HuH-7 (cell line): ENCODE results near the gene ACTG1.

Experiments used
- DNase-seq: peaks from one replicate; pipeline ENCODE4 v3.0.0; 2011; ENCODE audit warnings: low spot score

Gene ACTG1

DNA sequence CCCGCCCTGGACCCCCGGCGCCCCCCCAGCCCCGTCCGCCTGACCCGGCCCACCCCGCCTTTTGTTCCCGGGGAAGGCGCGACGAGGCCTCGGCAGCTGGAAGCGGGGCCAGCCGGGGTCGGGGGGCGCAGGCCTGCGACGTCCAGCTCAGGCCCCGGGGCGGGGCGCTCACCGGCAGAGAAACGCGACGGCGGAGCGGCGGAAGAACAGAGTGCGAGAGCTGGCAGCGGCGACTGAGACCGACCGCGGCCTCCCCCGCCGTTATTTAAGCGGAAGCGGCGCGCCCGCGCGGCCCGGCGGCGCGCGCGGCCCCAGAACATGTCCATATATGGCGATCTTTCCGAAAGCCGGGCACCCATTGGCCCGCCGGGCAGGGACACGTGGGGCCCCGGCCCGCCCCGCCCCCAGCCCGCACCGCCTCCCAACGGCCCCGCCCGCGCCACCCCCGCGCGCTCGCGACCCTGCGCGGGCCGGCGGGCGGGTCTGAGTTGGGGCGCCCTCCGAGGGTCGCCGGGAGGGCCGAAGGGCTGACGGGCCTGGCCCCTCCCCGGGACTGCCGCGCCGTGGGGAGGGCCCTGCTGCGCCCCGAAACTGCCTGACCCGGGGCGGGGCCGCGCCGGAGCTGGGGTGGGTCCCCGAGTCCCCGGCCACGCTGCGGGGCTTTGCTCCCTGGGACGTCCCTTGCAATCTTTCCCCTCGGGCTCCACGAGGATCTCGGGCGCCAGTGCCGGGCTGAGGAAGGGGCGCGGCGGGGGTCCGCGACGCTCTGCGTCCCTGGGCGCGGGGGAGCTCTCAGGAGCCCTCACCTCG lies at the start of gene ACTG1:
Gene ACTG1 (minus strand): TSS at position 238 of the 810 bp plus-strand sequence. CDS start 445 bp downstream, outside the sequence.
- DNase-seq = peak; percentile 95

DNA sequence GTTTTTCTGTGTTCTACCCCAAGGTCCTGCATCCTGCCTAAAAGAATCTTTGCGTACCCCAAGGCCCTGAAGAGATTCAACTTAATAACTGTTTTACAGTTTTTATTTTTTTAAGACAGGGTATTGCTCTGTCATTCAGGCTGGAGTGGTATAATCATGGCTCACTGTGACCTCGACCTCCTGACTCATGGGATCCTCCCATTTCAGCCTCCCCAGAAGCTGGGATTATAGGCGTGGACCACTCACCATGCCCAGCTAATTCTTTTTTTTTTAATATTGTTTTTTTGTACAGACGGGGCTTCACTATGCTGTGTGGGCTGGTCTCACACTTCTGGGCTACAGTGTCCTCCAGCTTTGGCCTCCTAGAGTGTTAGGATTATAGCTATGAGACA lies 48.9 kb upstream of the ACTG1 start:
- no peak for DNase-seq

DNA sequence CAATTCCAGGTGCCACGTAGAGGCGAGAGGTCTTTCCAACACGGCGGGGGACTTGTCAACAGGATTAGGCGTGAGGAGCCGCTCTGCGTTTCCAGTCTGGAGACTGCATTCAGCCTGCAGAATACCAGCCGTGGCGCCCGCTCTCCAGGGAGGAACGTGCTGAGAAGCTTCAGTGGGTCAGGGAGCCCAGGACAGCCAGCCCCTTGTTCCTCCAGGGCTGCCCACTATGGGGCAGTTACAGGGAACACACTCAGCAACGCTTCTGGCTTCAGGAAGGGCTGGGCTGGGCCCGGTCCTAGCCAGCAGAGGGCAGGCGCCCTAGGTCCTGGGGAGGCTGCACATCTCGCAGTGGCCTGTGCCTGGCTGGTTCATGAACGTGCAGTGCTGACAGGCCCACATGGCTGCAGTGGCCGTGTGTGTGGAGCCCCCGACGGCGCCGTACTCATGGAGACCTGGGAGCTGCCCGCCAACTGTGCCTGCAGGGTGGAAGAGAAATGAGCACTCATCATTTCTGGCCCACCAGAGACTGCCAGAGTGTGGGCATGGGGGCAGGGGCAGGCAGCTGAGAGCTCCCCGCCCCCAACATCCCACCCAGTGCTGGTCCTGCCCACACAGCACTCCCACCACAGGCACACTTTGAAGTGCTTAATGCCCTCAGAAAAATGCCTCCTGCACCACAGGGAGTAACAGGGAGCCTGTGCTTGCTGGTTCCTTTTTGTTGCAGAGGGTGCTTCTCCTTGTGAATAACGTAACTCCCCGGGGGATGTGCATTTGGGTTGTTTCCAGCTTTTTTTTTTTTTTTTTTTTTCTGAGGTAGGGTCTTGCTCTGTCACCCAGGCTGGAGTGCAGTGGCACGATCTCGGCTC lies 46.6 kb upstream of the ACTG1 start:
- DNase-seq = peak; percentile 54

DNA sequence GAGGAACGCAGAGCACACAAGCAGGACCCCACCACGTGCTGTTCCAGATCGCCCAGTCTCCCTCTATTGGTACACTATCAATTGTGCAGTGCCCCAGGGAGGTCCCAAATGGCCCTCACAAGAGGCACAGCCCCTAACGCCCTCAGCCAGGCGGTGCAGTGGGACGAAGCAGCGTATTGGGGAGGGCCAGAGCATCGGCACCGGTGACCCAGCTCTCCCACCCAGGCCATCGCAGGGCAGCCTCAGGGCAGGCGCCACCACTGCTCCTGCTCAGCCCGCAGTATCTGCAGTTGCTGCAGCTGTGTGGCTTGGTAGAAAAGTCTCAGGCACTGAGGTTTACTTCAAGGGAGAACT lies 45.5 kb upstream of the ACTG1 start:
- no peak for DNase-seq

DNA sequence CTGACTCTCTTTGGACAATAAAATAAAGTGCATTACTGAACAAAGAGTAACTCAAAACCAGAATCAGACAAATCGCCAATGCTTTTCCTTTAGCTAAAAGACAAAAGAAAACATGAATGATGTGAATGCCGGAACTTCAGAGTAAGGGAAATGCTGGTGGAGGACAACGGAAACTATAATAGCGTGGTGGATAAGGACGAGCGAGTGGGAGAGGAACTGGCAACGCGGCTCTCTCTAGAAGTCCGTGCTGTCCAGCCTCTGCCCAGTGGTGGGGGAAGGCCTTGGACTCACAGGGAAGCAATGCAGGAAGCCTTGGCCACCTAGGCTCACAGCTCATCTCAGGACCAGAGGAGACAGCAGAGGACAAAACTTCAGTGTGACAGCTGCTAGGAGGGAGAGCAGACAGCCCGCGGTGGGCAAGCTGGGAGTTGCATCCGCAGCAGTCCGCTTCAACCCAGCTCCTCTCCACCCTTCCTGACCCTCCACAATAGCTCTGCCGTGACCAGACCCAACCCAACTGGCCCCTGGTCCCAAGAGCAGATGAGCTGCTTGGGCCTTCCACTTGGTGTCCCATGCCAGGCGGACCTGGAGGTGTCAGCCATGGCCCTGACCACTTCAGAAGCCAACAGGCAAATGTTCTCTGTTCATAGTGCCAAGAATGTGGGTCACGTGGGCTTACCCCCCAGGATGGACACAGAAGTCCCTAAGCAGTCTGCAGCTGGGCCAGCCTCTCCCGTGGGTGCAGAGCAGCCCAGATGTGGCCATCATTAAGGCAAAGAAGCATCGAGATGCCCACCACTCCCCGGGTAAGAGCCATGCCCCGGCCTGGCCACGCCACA lies 44.9 kb upstream of the ACTG1 start:
- no peak for DNase-seq

DNA sequence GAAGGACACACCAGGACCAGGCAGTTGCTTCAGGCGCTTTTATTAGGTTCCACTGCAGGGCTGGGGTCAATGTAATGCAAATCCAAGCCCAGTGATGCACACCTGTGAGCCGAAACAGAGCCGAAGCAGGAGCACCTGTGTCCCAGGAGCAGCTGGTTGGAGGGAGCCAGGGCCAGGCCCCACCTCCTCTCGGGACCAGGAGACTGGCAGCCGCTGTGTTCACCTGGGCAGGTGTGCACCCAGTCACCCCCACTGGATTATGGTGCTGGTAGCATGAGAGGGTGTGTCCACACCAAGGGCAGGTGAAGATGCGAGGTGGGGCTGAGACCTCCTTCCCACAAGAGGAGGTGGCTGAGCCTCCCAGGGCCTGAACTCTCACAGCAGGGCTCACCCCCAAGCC lies 44.3 kb upstream of the ACTG1 start:
- DNase-seq = no peak

DNA sequence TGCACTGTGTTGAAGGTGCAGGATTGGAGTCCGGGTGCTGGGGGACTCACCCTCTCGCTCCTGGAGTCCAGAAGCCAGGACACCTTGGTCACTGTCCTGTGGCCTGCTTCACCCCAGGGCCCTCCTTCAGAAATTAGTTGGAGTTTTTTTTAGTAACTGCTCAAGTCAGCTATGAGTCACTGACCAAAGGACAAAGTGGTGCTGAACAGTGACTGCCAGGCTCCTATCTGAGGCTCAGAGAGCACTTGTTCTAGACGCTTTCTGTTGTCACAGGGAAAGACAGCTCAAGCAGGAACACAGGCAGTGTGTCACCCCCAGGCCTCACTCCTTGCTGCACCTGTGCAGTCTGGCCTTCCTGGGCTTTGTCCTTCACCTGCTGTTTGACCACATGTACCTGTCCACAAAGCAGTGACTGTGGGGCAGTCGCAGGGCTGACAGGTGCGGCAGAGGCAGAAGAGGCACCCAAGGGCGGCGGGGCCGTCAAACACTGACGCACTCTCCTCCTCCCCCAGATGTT lies 43.6 kb upstream of the ACTG1 start:
- no peak for DNase-seq

DNA sequence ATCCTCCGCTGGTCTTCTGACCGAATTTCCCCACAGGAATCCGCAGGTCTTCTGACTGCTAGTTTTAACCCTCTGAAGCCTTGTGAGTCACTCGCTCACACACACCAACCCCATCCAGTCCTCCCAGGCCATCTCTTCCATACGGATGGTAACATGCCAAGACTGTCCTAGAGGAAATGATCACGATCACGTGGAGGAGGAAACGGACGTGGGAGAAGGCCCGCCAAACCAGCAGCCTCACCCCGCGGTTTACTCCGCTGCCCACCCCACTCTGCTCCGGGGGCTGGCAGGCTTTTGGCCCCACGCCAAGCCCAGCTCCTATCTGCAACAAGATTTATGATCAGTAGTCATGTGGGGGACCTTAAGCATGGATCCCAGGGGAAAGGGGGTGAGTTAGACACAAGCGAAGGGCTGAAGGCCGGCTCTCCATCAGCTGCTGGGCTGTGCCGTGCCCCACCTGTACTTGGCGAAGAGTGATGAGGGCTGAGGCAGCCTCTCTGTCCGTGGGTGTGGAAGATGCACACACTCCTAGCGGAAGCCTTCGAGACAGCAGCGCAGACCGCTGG lies 41.1 kb upstream of the ACTG1 start:
- no peak for DNase-seq

DNA sequence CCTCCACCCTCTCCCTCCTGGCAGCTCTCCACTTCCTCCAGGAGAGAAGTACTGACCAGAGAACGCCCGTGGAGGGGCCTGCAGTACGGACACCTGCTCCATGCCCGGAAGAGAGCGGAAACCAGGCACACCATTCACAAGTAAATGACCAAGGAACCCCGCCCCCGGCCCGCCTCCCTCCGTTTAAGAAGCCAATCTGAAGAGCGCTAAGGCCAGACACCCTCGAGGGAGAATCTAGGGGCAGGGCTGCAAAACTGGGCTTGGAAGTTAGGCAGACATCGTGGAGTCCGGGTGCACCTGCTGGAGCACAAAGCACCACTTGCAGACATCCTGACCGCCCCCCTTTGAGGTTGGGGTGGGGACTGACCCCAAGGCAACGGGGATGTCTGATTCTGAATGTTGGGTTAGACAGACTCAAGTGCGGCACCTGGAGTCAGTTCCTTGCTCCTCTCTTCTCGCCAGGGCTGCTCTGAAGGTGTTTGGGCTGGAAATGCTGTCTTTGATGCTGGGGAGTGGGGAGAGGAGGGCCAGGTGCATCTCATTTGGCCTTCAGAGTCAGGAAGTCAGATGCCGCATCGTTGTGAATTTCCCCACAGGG lies 40.5 kb upstream of the ACTG1 start:
- DNase-seq = peak; percentile 90

DNA sequence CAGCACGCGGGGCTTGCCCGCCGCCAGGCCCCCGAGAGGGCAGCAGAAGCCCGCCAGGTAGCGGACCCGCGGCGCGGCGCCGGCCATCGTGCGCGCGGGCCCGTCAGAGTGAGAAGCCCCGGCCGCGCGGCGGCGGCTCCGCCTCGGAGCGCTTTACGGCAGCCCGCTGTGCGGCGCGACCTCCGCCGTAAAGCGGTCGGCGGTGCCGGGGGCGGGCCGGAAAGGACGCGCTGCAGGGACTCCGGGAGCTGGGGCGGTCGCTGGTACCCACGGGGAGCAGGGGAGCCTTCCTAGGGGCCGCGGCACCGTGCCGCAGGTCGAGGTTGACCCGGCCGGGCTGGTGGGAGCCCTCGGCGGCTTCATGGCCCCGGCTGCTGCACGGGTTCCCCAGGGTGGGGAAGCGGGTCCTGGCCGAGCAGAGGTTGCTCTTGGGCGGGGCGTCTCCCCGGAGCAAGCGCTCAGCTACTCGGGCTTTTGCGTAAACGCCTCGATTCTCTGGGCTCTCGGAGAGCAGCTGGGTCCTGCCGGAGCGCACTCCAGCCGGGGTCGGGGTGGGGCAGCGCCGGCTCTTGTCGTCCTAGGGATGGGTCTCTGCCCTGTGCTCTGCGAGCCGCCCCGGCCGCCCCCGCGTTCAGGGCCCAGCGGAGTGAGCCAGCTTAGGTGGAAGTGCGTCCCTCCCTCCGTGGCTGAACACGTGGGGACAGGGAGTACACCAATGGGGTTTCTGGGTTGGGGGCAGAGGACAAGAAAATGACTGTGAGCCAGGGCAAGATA lies 39.8 kb upstream of the ACTG1 start, which contains the start of gene FAAP100:
Gene FAAP100 (minus strand): TSS at position 110 of the 774 bp plus-strand sequence. CDS start 23 bp downstream, at position 87.
- DNase-seq = peak; percentile 91

DNA sequence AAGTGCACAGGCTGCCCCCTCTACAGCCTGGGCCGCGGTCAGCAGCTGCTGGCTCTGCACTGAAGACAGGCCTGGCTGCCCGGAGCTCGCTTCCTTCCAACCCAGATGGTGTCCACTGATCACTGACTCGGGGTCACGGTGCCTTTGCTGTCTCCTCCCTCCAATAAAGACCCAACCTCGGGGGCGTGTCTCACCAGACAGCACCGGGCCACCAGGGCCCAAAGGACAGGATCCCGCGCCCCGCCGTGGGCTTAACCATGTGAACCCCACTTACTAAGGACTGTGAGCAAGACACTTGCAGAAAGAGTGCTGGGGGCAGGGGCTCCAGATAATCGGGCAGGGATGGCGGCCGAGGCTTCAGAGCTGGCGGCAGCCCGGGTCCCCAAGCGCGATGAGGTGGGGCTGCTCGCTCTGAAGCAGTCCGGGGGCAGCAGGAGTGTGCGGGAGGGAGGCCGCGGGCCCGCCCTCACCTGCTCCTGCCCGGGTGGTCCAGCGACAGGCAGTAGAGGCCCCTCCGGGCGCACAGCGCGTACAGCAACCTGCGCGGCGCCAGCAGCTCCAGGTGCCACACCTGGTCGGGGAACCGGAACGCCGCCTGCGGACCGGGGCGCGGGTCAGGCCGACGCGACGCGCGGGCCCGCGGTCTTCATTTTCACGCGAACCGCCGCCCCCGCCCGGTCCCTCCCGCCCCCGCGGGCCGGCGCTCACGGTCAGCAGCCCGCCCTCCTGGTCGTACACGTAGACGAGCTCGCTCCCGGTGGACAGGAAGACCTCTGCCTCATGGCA lies 39.1 kb upstream of the ACTG1 start:
- peak; percentile 66 for DNase-seq

DNA sequence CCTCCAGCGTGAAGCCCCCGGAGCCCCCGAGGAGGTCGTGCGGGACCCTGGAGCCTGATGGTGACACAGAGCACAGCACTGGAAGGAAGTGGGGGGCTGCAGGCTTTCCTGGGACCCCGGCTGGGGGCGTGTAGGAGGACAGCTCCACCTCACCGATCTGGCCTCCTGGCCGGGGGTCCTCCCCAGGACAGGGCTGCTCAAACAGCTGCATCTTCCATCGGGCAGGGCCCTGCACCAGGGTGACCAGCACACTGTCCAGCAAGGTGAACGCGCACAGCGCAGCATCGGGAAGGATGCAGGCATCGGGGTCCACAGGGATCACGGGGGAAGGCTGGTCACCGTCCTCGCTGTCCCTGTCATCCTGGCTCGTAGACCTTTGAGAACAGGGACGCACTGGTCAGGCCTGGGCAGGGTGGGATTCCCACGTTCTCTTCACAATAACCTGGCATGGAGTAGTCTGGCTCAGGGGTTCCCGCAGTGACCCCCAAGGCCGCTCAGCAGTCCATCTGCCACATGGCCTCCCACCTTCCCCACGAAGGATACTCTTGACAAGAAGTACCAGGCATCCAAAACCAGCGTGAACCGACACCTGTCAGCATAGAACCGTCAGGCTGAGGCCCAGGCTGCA lies 38.3 kb upstream of the ACTG1 start:
- DNase-seq = no peak

DNA sequence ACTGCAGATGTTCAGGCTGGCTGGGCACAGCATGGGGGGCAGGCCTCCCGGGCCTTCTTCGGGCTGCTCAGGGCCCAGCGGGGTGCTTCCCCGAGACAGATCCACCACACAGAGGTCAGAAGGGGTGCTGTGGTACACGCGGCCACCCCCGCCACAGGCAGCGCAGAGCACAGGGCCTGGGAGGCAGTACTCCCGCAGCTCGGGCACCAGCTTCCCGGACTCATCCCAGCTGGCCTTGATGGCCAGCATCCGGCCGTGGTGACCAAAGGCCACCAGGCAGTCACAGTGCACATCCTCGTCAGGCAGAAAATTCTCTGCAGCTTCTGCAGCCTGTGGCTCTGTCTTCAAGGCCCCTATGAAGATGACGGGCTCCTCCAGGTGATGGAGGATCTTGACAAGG lies 37.7 kb upstream of the ACTG1 start:
- DNase-seq = no peak

DNA sequence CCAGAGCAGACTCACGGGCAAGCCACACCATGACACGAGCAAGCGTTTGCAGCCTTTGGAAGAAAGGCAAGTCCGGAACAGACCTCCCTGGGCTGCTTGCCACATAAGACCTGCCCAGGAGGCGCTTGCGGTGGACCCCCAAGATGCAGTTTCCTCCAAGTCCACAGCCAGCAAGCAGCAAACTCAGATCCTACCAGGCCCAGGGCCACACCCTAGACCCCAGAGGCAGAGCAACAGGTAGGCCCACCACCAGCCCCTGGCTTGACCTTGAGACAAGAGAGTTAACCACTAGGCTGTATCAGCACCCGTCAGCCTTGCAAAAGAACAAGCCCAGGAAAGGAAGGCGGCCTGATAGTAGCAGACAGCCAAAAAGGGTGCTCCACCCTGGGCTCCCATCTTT lies 37.2 kb upstream of the ACTG1 start:
- no peak for DNase-seq

DNA sequence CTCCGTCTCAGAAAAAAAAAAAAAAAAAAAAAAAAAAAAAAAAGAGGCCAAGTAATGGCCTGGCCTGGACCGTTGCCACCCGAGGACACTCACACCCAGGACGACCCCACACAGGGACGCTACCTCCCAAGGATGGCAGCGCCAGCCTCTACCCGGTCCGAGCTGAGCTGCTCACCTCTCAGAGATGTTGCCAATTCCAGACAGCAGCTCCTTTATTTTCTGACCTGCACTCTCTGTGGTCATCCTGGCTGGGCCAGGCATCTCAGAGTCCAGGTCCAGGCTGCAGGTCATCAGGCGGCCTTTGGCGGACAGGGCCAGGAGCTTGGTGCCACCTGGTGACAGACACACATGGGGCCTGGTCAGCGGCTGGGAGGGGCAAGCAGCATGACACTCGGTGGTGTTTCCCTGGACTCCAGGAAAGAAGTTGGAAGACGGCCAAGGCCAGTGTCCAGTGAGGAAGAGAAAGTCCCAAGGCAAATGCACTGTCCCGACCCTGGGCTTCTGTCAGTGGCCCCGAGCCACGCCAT lies 36.5 kb upstream of the ACTG1 start:
- DNase-seq = no peak

DNA sequence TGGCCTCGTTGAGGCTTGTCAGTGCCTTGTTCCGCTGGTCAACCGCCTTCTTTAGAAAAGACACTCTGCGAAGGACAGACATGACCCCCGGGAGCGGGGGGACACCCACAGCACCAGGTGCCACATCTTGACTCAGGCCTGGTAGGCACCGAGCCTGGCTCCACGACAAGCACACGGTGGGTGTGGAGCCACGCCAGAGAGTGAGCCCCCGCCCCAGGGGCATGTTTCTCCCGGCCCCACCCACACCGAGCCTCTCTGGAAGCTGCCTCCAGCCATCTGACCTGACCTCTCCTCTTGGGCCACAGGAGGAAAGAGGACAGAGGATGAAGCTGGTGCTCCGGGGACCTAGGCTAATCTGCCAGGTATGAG lies 35.0 kb upstream of the ACTG1 start:
- DNase-seq = no peak

DNA sequence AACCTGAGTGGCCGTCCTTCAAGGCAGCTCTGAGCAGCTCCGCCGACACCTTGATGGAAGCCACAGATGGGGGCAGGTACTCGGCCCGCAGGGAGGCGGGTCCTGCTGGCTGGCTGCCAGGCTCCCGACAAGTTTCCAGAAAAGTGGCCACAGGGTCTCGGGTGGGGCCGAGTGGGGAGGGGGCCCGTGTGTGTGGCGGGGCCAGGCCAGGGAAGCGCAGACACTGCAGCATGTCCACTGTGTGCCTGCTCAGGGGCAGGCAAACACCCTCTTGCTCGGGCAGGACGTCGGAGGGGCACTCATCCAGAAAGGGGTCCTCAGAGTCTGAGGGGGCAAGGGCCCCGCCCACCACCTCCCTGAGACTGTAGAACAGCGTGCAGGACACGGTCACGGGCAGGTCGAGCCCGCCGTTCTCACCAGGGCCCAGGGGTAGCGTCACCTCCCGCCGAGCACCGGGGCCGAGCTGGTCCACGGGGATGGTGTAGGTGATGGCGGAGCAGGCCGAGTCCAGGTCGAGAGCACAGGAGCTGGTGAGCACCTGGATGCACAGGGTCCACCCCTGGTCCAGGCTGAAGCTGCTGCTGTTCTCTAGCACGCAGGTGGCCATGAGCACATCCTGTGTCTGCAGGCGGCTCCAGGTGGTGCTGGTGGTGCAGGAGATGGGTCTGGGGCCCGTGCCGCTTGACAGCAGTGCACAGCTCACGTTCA lies 34.5 kb upstream of the ACTG1 start:
- DNase-seq = no peak
